ENCODE measurements around the gene LLGL2.

DNA sequence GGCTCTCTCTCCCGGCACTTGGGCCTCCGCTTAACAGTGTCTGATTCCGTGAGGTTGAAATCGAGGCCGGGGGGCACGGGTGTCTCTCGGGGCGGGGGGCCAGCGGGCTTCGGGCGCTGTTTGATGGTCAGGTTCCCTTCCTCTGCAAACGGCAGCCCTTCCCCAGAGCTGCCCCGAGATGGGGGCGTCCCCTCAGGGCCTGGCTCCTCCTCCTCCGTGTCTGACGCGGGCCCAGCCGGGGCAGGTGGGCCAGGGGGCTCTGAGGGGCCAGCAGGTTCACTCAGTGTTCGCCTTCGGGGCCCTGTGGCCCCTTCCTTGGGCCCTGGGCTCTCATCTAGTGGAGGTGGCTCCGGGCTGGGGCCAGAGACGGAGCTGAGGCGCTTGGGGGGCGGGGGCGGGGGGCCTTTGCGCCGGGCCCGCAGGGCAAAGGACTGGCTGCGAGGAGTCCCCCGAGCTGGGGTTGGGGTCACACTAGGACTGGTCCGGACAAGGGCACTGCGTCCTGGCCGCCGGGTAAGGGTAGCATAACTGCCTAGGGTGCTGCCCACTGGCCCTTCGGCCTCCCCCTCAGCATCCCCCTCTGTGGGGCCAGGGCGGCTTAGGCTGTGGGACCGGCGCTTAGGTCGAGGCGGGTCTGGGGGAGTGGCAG, 23.3 kb upstream of the LLGL2 start:
- TF ChIP-seq, protein P1, sequence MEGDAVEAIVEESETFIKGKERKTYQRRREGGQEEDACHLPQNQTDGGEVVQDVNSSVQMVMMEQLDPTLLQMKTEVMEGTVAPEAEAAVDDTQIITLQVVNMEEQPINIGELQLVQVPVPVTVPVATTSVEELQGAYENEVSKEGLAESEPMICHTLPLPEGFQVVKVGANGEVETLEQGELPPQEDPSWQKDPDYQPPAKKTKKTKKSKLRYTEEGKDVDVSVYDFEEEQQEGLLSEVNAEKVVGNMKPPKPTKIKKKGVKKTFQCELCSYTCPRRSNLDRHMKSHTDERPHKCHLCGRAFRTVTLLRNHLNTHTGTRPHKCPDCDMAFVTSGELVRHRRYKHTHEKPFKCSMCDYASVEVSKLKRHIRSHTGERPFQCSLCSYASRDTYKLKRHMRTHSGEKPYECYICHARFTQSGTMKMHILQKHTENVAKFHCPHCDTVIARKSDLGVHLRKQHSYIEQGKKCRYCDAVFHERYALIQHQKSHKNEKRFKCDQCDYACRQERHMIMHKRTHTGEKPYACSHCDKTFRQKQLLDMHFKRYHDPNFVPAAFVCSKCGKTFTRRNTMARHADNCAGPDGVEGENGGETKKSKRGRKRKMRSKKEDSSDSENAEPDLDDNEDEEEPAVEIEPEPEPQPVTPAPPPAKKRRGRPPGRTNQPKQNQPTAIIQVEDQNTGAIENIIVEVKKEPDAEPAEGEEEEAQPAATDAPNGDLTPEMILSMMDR (optimal IDR thresholded peaks at IDR 0.05 in 1 of 3, IDR thresholded peaks at IDR 0.05 in 1 of 3, conservative IDR thresholded peaks at IDR 0.05 in 1 of 3; ENCODE audit: extremely low read depth in 1 of 3, insufficient read depth in 2 of 3, low read length in 3 of 3) = no peak
- TF ChIP-seq EZH2 (IDR thresholded peaks at IDR 0.05; ENCODE audit: low read length) = no peak

All from keratinocyte (primary cell).